Neural cell (in vitro differentiated cells): ENCODE results near the gene TMEM236.

Source experiments
- CTCF ChIP-seq: fragments of 450-650 bp; IDR thresholded peaks from 2 replicates; pipeline ENCODE4 v1.5.1; 2014; ENCODE audit warnings: antibody characterized with exemption, mild to moderate bottlenecking, moderate library complexity; ENCODE audit not compliant: poor library complexity, severe bottlenecking
- EZH2 ChIP-seq: fragments of 200-600, 300-800 bp; shearing (Covaris generic), sonication (generic); IDR thresholded peaks from 2 replicates; pipeline ENCODE4 v1.6.1; 2014; ENCODE audit warnings: antibody characterized with exemption, low read length, borderline replicate concordance, mild to moderate bottlenecking; ENCODE audit not compliant: insufficient read depth, poor library complexity, severe bottlenecking
- MXI1 ChIP-seq: fragments of 450-650 bp; conservative IDR thresholded peaks from 2 replicates; pipeline ENCODE4 v1.6.1; 2014; ENCODE audit warnings: antibody characterized with exemption, mild to moderate bottlenecking; ENCODE audit not compliant: poor library complexity, severe bottlenecking
- POLR2AphosphoS5 ChIP-seq: IDR thresholded peaks from 2 replicates; pipeline ENCODE4 v1.6.1; 2012
- RAD21 ChIP-seq: fragments of 450-650 bp; conservative IDR thresholded peaks from 2 replicates; pipeline ENCODE4 v1.6.1; 2014; ENCODE audit warnings: antibody characterized with exemption, mild to moderate bottlenecking, moderate library complexity
- REST ChIP-seq: IDR thresholded peaks from 2 replicates; pipeline ENCODE4 v1.6.1; 2012; ENCODE audit warnings: borderline replicate concordance
- SMC3 ChIP-seq: fragments of 450-650 bp; conservative IDR thresholded peaks from 2 replicates; pipeline ENCODE4 v1.6.1; 2014; ENCODE audit warnings: antibody characterized with exemption, mild to moderate bottlenecking, moderate library complexity; ENCODE audit not compliant: poor library complexity
- TAF1 ChIP-seq: IDR thresholded peaks from 2 replicates; pipeline ENCODE4 v1.6.1; 2012; ENCODE audit warnings: low read depth

GRCh38 chr10:17730667-17731066 lies 21.3 kb upstream of the TMEM236 start:
- TF ChIP-seq EZH2 (no peak), CTCF (no peak), MXI1 (no peak), POLR2AphosphoS5 (no peak), RAD21 (no peak), TAF1 (no peak), REST (no peak), SMC3 (no peak)
